GM18526 (cell line): ENCODE results near the gene RFFL.

Experiments
- POLR2A ChIP-seq: IDR thresholded peaks from 3 replicates; pipeline ENCODE4 v1.6.1; 2011; ENCODE audit not compliant: insufficient read length; ENCODE audit errors: extremely low read depth

RFFL gene

DNA sequence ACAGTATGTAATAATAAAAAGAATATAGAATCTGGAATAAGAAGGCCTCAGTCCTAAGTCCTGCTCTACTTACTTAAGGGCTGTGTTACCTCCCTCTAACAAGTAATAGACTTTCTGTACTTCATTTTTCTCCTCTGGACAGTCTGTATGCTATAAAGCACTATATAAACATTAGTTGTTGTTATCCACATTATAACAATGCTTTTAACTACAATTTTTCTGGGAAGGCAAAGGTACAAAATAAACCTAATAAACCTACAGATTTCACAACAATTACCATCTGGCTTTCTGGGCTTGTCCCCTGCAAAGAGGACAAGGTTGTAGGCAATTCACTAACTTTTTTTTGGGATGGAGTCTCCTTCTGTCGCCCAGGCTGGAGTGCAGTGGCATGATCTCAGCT lies 32.7 kb downstream of the RFFL start:
- no peak for TF ChIP-seq POLR2A

GRCh38 chr17:35028531-35029262 lies 34.8 kb downstream of the RFFL start:
- TF ChIP-seq POLR2A = no peak

GRCh38 chr17:35025541-35025940 lies 38.0 kb downstream of the RFFL start:
- TF ChIP-seq POLR2A = no peak

- no peak for TF ChIP-seq POLR2A
Measured at GRCh38 chr17:35023538-35023937, 40.0 kb downstream of the RFFL start.

DNA sequence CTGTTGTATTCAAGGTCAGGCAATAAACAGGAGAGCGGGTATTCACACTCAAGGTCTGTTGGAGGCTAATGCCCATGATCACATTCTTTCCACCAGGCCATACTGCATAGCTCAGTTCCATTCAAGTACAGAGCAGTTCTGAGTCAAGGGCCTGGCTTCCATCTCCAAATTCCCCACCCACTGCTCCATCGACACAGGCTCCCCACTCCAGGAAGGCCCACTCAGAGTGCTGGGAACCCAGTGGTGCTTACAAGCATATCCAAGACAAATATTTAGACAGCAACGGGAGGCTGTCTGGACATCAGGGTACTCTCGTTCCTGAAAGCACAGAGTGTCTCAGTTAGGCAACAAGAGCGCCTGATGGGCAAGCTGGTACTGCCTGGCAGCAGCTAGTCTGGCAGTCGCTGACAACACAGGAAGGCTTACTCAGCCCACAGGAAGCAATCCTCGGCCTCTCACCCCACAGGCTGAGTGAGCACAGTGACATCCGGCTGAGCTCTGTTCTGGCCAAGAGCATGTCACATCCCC lies 40.9 kb downstream of the RFFL start:
- no peak for TF ChIP-seq POLR2A

GRCh38 chr17:35021520-35022380 lies 41.8 kb downstream of the RFFL start:
- no peak for TF ChIP-seq POLR2A

GRCh38 chr17:35019386-35020179 lies 43.9 kb downstream of the RFFL start:
- TF ChIP-seq POLR2A = no peak

GRCh38 chr17:35018814-35019213 lies 44.7 kb downstream of the RFFL start:
- no peak for TF ChIP-seq POLR2A

- TF ChIP-seq POLR2A = no peak
Measured at GRCh38 chr17:35017021-35017420, 46.5 kb downstream of the RFFL start.

- no peak for TF ChIP-seq POLR2A
Measured at GRCh38 chr17:35016369-35016768, 47.1 kb downstream of the RFFL start.

DNA sequence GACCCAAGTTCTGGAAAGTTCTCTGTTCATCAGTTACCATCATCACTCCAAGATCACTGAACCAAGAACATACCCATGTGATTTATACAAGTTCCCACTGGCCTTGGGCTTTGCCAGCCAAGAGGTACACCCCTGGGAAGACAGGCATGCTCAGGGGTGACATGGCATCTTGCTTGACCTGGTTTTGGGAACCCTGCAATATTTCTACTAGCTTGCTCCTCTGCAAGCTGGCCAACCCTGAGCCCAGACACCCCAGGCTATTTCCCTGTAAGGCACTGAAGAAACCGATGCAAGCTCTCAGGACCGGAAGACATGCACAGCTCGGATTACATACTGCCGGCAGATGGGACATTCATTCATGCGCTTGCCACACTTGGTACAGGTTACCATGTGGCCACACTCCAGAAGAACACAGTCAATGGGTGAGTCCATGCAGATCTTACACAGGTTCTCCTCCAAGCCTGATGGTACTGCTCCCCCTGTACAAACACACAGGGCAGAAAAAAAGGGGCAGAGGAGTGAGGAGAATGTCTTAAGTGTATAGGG lies 51.8 kb downstream of the RFFL start:
- no peak for TF ChIP-seq POLR2A

DNA sequence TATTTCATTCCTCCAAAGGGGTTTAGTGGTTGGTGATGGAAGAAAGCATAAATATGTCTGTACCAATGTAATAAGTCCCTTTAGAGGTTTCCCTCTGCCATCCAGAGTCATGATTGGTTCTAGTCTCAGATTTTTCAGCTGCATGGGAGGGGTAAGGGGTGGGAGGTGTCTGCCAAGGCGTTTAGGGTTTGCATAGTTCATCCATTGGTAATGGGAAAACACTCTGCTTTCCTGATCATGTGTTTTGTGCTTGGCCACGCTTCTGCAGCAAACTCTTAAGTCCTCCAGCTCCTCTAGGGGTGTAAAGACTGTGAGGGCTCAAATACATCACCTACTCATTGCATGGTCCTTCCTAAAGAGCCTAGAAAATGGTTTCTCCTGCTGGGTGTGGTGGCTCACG lies 53.4 kb downstream of the RFFL start:
- TF ChIP-seq POLR2A = no peak

- TF ChIP-seq POLR2A = no peak
Measured at GRCh38 chr17:35006961-35007360, 56.5 kb downstream of the RFFL start.

GRCh38 chr17:35006345-35006744 lies 57.2 kb downstream of the RFFL start:
- no peak for TF ChIP-seq POLR2A

GRCh38 chr17:35003778-35004177 lies 59.7 kb downstream of the RFFL start:
- TF ChIP-seq POLR2A = no peak

DNA sequence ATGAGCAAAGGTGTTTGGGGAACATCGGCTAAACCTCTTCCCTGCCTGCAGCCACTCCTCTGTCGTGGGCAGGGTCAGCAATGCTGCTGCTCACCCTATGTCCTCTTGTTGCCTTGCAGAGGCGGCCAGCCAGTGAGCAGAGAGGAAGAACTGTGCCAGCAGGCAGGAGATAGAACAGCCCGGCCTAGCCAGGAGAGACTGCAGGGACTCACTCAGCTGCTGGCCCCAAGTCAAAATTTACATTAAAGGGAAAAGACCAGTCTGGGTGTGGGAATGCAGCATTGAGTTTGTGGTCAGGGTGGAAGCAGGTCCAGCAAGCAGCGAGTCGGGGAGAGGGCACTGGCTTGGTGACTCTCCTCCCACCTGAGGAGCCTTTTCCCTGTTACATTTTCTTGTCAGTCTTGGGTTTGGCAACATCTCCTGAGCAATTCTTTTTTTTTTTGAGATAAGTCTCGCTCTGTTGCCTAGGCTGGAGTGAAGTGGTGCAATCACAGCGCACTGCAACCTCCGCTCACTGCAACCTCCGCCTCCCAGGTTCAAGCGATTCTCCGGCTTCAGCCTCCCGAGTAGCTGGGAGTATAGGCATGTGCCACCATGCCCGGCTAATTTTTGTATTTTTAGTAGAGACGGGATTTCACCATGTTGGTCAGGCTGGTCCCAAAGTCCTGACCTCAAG lies 60.5 kb downstream of the RFFL start:
- TF ChIP-seq POLR2A = no peak
